Mucosa of gallbladder (tissue), 1 donor: ENCODE measurements around the gene FXYD6. TPM values are rescaled to one million over a fixed set of nuclear protein-coding genes. Genes with fewer than 3 reads are reported as not detected.
"Not testable (repeated sequence)": the region's sequence is repeated elsewhere in the genome, so short reads cannot be mapped to it uniquely, and the experiment has no call there.

Experiments used
- DNase-seq: peaks from one replicate; pipeline ENCODE4 v3.0.0-alpha.2; 2020; ENCODE audit warnings: low spot score
- total RNA-seq: library from RNA; stranded (reverse); gene quantifications from one replicate; pipeline ENCODE4 v1.2.1, GENCODE V29; 2021
- donor health status: DM: no; HTN: no; CAD: no.

FXYD6 gene
- total RNA-seq, 1 donor from 2014 or later, result 185 TPM

- no peak for DNase-seq
Measured at GRCh38 chr11:117869604-117870003, 6.9 kb downstream of the FXYD6 start.

DNA sequence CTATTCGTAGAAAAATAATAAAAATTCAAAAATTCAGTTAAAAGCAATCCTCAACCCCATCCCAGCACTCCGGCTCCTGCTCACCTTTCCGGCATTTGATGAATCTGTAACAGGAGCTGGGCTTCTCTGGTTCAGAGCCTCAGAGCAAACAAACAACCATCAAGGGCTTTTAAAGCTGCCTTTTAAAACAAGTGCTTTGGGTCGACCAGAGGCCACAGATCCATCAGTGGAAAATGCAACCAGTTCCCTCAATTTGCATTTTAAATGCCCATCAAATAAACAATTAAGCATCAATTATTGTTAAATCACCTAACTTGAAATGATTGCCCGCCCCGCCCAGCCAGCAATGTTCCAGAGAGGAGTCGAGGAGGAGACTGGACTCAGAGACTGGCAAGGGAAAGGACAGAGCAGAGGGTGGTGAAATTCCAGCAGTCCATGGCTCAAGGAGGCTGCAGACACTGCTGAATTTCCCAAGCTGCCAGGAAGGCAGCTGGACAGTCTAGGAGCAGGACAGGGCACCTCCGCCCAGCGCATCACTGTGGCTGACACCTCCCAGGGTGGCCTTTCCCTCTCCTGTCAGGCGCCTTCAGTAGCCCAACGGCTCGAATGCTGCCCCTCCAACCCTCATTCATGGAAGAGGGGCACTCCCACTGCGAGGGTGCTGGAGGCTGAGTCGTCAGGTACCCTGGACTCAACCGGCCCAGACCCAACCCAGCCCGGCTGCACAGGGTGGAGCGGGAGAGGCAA, 7.5 kb downstream of the FXYD6 start:
- no peak for DNase-seq

GRCh38 chr11:117868088-117868487, 8.4 kb downstream of the FXYD6 start:
- no peak for DNase-seq

- DNase-seq, result no peak
Measured at GRCh38 chr11:117866526-117866925, 9.9 kb downstream of the FXYD6 start.

- DNase-seq, result not testable (repeated sequence)
Measured at GRCh38 chr11:117865546-117865945, 10.9 kb downstream of the FXYD6 start.

- no peak for DNase-seq
Measured at GRCh38 chr11:117863383-117863782, 13.1 kb downstream of the FXYD6 start.

DNA sequence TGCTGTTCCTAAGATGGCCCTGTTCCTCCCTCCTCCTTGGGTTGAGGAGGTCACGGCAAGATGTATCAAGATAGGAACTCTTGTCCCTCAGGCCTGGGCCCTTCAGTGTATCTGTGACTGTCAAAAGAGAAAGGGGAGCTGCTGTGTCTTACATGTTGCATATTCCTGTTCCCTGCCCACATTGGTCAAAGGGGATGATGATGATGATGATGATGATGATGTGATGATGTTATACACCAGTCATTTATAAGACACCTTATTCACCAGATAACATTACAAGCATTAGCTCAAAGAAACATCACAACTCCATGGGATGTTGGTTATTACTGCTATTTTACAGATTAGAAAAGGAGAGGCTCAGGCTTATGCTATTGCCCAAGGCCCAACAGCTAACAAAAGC, 13.7 kb downstream of the FXYD6 start:
- DNase-seq, result no peak

DNA sequence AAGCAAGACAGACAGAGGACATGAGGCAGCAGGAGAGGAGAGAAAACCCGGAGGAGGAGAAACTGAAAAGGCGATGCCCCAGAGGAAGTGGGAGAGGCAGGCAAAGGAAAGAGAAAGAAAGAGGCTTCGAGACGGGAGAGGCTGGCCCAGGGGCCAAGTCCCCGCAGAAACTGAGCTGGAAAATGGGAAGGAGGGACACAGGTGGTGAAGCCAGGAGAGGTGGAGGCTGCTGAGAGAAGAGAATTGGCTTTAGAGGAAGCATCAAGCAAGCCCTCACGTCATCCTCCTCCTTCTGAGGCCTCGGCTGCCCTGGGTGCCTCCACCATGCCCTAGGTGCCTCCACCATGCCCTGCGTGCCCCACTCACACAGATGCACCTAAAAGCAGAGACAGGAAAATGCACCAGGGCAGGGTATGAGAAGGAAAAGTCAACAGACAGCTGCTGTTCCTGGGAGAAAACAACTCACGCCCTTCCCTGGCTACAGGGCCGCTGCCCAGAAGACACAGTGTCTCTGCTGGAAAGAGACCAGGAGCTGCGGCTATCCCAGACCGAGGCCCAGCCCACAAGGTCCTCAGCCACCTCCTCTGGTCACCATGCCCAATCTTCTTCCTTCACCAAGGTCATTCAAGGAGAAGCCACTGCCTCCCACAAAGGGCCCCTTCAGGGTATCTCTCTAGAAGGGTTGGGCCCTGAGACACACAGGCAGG, 14.3 kb downstream of the FXYD6 start:
- DNase-seq, result no peak

DNA sequence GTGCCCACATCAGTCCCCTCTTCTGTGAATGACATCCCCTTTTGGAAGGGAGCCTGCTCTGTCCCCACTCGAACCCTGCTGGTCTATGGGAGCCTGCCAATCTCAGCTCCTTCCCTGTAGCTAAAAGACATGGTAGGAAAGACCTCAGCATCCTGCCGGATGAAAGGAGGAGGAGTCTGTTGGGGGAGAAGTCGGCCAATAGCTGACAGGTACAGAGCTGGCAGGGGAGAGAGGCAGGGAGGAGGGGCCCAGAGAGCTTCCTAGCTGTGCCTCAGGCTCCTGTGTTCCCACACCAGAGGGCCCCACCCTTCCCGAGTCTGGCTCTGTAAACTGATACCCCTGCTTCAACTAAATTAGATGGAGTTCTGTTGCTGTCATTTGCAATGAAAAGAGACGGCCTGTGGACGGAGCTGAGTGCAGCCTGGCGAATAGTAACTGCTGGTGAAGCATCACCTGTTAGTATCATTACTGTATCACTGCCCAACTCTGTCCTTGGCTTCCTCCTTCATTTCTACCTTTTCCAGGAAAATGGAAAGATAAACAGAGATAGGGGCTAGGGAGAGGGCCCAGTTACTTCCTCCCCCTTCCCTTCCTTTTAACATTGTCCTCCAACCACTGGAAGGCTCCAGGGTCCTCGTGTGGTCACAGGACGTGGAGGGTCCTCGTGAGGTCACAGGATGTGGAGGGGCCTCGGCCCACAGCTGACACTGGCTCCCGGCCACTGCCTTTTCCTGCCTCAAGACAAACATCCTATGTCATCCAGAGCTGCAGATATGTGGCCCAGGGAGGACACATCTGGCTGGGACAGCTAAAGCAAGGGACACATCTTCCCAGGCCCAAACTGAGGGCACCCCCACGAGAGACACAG, 15.1 kb downstream of the FXYD6 start:
- no peak for DNase-seq

DNA sequence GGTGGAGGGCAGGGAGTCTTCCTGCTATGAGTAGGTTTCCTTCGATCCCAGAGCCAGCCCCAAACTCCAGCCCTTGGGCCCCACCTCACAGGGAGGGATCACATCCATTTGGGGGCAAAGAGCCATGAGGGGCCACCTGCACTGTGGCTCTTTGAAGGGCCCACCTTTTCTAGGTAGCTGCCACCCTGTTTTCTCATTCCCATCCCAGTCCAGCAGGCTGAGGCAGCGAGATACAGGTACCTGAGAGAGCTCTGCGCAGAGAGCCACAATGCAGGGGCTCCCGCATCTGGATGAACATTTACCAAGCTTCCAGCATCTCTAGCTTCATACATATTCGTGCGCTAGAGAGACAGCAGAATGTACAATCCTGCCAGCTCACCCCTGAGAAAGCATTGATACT, 16.3 kb downstream of the FXYD6 start:
- no peak for DNase-seq

DNA sequence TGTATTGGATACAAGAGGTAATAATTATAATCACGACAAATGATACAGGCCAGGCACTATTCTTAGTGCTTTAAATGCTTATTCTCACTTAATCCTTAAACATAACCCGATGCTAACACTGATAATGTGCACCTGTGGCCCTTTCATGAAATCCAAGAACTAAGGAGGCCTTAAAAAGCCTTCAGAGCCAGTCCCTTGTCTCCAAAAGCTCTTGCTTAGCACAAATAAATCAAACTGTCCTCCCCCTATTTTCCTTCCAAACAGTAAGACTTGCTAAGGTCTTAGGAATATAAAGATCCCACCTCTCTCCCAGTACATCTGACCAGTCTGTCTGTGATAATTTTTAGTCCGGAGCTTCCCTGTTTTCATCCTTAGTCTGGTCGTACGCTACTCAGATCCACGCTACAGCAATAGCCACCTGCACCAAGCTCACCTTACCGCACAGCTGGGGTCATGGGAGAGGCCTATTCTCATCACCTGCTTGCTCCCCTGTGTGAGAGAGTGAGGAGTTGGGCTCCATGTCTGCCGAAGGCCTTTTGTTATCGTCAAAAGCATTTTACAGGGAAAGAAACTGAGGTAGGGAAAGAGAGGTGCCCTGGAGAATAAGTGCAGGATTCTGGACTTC, 16.9 kb downstream of the FXYD6 start:
- DNase-seq, result no peak

DNA sequence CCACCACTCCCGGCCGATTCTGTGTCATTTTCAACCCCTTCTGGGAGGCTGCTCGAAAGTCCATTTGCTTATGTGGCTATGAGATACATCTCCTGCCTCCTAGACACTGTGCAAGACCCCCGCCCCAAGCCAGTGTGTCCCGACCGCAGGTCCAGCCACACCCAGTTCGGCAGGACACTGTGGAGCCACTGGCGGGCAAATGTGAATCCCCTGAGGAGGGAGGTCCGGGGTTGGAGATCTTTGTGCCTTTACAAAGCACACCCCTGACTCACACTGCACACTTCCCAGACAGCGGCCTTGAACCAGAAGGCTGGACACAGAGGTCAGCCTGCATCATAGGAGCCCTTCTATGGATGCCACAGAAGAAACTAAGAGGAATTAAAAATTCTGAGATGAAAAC, 17.4 kb downstream of the FXYD6 start:
- no peak for DNase-seq

GRCh38 chr11:117857734-117858414, 18.6 kb downstream of the FXYD6 start:
- DNase-seq, result no peak

DNA sequence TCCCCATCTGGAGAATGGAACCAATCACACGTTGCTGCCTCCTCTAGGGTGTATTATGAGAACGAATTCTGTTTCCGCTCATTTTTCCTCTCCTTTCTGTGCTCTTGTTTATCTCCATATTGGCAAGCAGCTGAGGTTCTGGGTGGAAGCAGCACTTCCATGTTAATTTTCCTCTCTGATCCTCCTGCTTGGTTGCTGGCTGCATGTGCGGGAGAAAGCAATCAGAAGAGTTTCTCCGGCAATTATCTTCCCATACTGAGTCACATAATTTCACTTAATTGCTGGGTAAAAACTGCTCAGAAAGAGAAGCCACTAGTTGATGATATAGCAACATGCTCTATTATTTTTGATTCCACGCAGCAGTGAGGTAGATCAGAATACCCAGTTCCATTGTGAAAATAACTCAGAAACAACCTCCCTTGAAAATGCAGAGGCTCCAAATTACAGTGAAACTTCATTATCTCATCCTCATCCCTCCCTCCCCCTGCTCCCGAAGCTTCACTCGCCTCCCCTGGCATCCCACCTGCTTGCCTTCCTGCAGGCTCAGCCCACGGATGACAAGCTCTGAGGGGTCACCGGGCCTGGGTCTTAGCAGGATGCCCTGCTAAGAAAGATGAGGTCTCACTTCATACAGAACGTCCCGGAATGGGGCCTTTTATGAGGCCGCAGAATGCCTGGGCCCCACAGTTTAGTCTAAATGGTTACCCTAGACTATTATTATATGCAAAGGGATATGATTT, 20.4 kb downstream of the FXYD6 start:
- DNase-seq, result no peak

- DNase-seq, result no peak
Measured at GRCh38 chr11:117855186-117855845, 21.1 kb downstream of the FXYD6 start.

DNA sequence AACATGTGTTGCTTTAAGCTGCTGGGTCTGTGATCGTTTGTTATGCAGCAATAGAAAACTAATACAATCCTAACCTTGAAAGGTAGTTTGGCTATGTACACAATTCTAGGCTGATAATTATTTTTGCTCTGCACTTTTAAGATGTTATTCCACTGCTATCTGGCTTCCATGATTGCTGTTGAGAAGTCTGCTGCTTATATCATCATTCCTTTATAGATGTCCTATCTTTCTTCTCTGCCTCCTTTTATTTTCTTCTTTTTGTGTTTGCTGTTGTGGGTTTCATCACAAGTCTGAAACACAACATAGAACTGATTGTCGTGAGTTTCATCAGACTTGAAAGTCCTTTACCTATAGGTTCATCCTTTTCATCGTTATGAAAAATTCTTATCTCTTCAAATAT, 24.1 kb downstream of the FXYD6 start:
- DNase-seq, result no peak

DNA sequence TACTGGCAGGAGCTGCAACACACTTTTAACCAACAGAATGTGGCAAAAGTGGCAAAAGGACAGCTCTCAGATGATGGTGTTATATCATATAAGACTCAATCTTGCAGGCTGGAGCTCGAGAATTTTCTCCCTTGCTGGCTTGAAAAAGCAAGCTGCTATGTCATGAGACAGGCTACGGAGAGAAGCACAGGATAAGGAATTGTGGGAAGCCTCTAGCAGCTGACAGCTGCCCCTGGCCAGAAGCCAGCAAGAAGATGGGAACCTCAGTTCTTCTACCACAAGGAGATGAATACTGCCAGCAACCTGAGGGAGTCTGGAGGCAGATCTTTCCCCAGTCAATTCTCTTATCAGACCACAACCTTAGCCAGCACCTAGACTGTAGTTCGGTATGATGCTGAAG, 24.6 kb downstream of the FXYD6 start:
- no peak for DNase-seq

GRCh38 chr11:117851106-117851505, 25.4 kb downstream of the FXYD6 start:
- no peak for DNase-seq

- DNase-seq, result no peak
Measured at GRCh38 chr11:117849781-117850414, 26.6 kb downstream of the FXYD6 start.
